CD14-positive monocyte (primary cell): Measurements from ENCODE around the gene MALRD1. TPM values are rescaled to one million over a fixed set of nuclear protein-coding genes. Genes with fewer than 3 reads are reported as not detected.
"Not testable (repeated sequence)": the region's sequence is repeated elsewhere in the genome, so short reads cannot be mapped to it uniquely, and the experiment has no call there.

Source experiments
- DNase-seq, 3 donors: peaks; one replicate each; pipeline ENCODE4 v3.0.0-alpha.2; 2011 to 2022
- H2AFZ ChIP-seq: 2 replicates; pipeline ENCODE4 v1.6.0; 2012; ENCODE audit warnings: mild to moderate bottlenecking, low read depth, low read length, inconsistent platforms; ENCODE audit not compliant: insufficient read depth, poor library complexity, severe bottlenecking
- H3K27ac ChIP-seq, 2 donors: 1 replicate in 1 of 2; 2 replicates in 1 of 2; pipeline ENCODE4 v1.5.1; 2012 to 2013; ENCODE audit warnings: low read length in 2 of 2, control low read depth in 1 of 2, inconsistent platforms in 1 of 2, low read depth in 1 of 2, mild to moderate bottlenecking in 1 of 2
- H3K27me3 ChIP-seq, 2 donors: one replicate each; pipeline versions ENCODE4 v1.6.0 to v1.6.1; 2011 to 2013; ENCODE audit warnings: low read length in 2 of 2; ENCODE audit not compliant: control insufficient read depth in 2 of 2, insufficient read depth in 2 of 2
- H3K36me3 ChIP-seq, 2 donors: replicated peaks in 1 of 2; 1 replicate in 1 of 2; 2 replicates in 1 of 2; pipeline versions ENCODE4 v1.5.1 to v1.6.1; 2012 to 2013; ENCODE audit warnings: low read length in 2 of 2, control low read depth in 1 of 2, inconsistent platforms in 1 of 2, mild to moderate bottlenecking in 1 of 2; ENCODE audit not compliant: insufficient read depth in 2 of 2, control insufficient read depth in 1 of 2
- H3K4me1 ChIP-seq, 2 donors: 1 replicate in 1 of 2; 2 replicates in 1 of 2; pipeline versions ENCODE4 v1.5.1 to v1.6.1; 2012 to 2013; ENCODE audit warnings: low read length in 2 of 2, control low read depth in 1 of 2, inconsistent platforms in 1 of 2, mild to moderate bottlenecking in 1 of 2, moderate library complexity in 1 of 2; ENCODE audit not compliant: insufficient read depth in 2 of 2, control insufficient read depth in 1 of 2
- H3K4me2 ChIP-seq: replicated peaks from 2 replicates; pipeline ENCODE3; 2012; ENCODE audit warnings: low read length, moderate library complexity, mild to moderate bottlenecking; ENCODE audit not compliant: poor library complexity, severe bottlenecking; ENCODE audit errors: extremely low read depth
- H3K4me3 ChIP-seq, 3 experiments: fragments of 200-600 bp in 1 of 3; sonication (generic) in 1 of 3; replicated peaks in 1 of 3; 1 replicate in 2 of 3; 2 replicates in 1 of 3; pipeline ENCODE4 v1.5.1; 2011 to 2013; ENCODE audit warnings: low read length in 3 of 3, mild to moderate bottlenecking in 3 of 3, control low read depth in 2 of 3, low read depth in 2 of 3, inconsistent platforms in 1 of 3, moderate library complexity in 1 of 3
- H3K79me2 ChIP-seq: 2 replicates; pipeline ENCODE4 v1.6.0; 2012; ENCODE audit warnings: mild to moderate bottlenecking, control low read depth, inconsistent platforms, low read length, moderate library complexity; ENCODE audit not compliant: insufficient read depth
- H3K9ac ChIP-seq: 2 replicates; pipeline ENCODE4 v1.6.0; 2017; ENCODE audit warnings: low read length, mild to moderate bottlenecking; ENCODE audit not compliant: insufficient read depth, poor library complexity, severe bottlenecking
- H3K9me3 ChIP-seq, 2 donors: replicated peaks in 1 of 2; 1 replicate in 1 of 2; 2 replicates in 1 of 2; pipeline versions ENCODE4 v1.5.1 to v1.6.1; 2012 to 2013; ENCODE audit warnings: low read length in 2 of 2, control low read depth in 1 of 2; ENCODE audit not compliant: control insufficient read depth in 1 of 2, insufficient read depth in 1 of 2
- H4K20me1 ChIP-seq: 2 replicates; pipeline ENCODE4 v1.6.0; 2012; ENCODE audit warnings: mild to moderate bottlenecking, low read length, control low read depth, moderate library complexity; ENCODE audit not compliant: insufficient read depth
- H3K27ac Mint-ChIP-seq, 7 donors: one replicate each; pipeline ENCODE4 v1.8.0; 2020; ENCODE audit warnings: mild to moderate bottlenecking in 7 of 7, mixed read lengths in 7 of 7, moderate library complexity in 6 of 7, inconsistent platforms in 2 of 7
- H3K27me3 Mint-ChIP-seq, 3 donors: one replicate each; pipeline ENCODE4 v1.8.0; 2021 to 2022; ENCODE audit warnings: low read depth in 3 of 3, mild to moderate bottlenecking in 3 of 3, mixed read lengths in 3 of 3, moderate library complexity in 3 of 3, inconsistent platforms in 1 of 3
- H3K36me3 Mint-ChIP-seq, 2 donors: one replicate each; pipeline ENCODE4 v1.8.0; 2020; ENCODE audit warnings: mixed read lengths in 2 of 2, inconsistent platforms in 1 of 2, mild to moderate bottlenecking in 1 of 2
- H3K4me1 Mint-ChIP-seq: one replicate; pipeline ENCODE4 v1.8.0; 2020; ENCODE audit warnings: mild to moderate bottlenecking, mixed read lengths
- H3K4me3 Mint-ChIP-seq, 2 donors: one replicate each; pipeline ENCODE4 v1.8.0; 2020; ENCODE audit warnings: mild to moderate bottlenecking in 2 of 2, mixed read lengths in 2 of 2, moderate library complexity in 1 of 2
- H3K9me3 Mint-ChIP-seq, 7 donors: one replicate each; pipeline ENCODE4 v1.8.0; 2020 to 2022; ENCODE audit warnings: mixed read lengths in 7 of 7, mild to moderate bottlenecking in 6 of 7, moderate library complexity in 6 of 7, inconsistent platforms in 2 of 7
- WGBS: methylation state at CpG from one replicate; pipeline ENCODE4 v1.1.5; 2013; ENCODE audit warnings: missing lambda C conversion rate; ENCODE audit not compliant: insufficient coverage; 5-methylcytosine and 5-hydroxymethylcytosine counted together
- intact Hi-C, 2 donors: fragments of 100-400 bp; cut with micrococcal nuclease; formaldehyde crosslinking; loops; one replicate each; pipeline versions ENCODE4 v1.15.0 to v1.15.1; 2023
- polyA plus RNA-seq, 3 donors: library from polyadenylated mRNA; depleted of rRNA in 1 of 3; unstranded in 2 of 3; stranded (reverse) in 1 of 3; fragments of 300-500 nt in 2 of 3; fragments of >200 nt in 1 of 3; fragmentation: Illumina TruSeq in 2 of 3; gene quantifications; 1 replicate in 2 of 3; 2 replicates in 1 of 3; pipeline ENCODE4 v1.2.3, GENCODE V29; 2012 to 2021
- TF ChIP-seq, protein P1 (sequence below): fragments of 200-600 bp; IDR thresholded peaks from one replicate; pipeline ENCODE4 v1.8.0; 2022; ENCODE audit warnings: antibody characterized with exemption, mild to moderate bottlenecking

Gene MALRD1
- polyA plus RNA-seq, 3 donors = not detected

GRCh38 chr10:19738440-19738839 lies 689.8 kb downstream of the MALRD1 start:
- H3K27me3 ChIP-seq = no peaks in the 10 kb centered on the region

DNA sequence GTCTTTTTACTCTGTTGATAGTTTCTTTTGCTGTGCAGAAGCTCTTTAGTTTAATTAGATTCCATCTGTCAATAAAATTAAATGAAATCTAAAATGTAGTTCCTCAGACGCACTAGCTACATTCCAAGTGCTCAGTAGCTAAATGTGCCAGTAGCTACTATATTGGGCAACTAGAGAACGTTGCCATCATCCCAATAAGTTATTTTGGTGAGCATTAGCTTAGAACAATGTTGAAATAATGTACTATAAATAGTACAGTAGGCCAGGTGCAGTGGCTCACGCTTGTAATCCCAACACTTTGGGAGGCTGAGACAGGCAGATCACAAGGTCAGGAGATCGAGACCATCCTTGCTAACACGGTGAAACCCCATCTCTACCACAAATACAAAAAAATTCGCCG lies 690.6 kb downstream of the MALRD1 start:
- H3K27ac ChIP-seq, H3K9me3 ChIP-seq, H3K27ac Mint-ChIP-seq, H3K9ac ChIP-seq, H3K27me3 ChIP-seq, H3K4me3 ChIP-seq, H3K4me1 Mint-ChIP-seq, H3K4me1 ChIP-seq, intact Hi-C loops, H3K27me3 Mint-ChIP-seq, H2AFZ ChIP-seq, H3K4me2 ChIP-seq, H3K36me3 Mint-ChIP-seq, H4K20me1 ChIP-seq, DNase-seq, H3K79me2 ChIP-seq, H3K36me3 ChIP-seq, H3K4me3 Mint-ChIP-seq: not testable (repeated sequence)
- WGBS = no CpG with 5 or more reads among the region's 7 CpGs
- H3K9me3 Mint-ChIP-seq = peaks cover 0 to 17% (median 3%) of the 10 kb centered on the region in 7 donors

More at GRCh38 chr10:19738440-19738839, 689.8 kb downstream of the MALRD1 start:
- peaks cover 0 to 4% of the 10 kb centered on the region in 2 donors for H3K9me3 ChIP-seq
- H3K4me3 Mint-ChIP-seq = no peak overlapping the region
- TF ChIP-seq, protein P1, sequence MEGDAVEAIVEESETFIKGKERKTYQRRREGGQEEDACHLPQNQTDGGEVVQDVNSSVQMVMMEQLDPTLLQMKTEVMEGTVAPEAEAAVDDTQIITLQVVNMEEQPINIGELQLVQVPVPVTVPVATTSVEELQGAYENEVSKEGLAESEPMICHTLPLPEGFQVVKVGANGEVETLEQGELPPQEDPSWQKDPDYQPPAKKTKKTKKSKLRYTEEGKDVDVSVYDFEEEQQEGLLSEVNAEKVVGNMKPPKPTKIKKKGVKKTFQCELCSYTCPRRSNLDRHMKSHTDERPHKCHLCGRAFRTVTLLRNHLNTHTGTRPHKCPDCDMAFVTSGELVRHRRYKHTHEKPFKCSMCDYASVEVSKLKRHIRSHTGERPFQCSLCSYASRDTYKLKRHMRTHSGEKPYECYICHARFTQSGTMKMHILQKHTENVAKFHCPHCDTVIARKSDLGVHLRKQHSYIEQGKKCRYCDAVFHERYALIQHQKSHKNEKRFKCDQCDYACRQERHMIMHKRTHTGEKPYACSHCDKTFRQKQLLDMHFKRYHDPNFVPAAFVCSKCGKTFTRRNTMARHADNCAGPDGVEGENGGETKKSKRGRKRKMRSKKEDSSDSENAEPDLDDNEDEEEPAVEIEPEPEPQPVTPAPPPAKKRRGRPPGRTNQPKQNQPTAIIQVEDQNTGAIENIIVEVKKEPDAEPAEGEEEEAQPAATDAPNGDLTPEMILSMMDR = no peak
- H3K4me3 ChIP-seq = no peak overlapping the region
- H3K27me3 Mint-ChIP-seq = peaks cover 0 to 2% (median 0%) of the 10 kb centered on the region in 3 donors
- no peaks in the 10 kb centered on the region for H3K36me3 Mint-ChIP-seq
- no peak overlapping the region for H2AFZ ChIP-seq
- no peak overlapping the region for H3K9ac ChIP-seq
- DNase-seq = no peak
- no peaks in the 10 kb centered on the region for H3K4me1 ChIP-seq
- H3K9me3 Mint-ChIP-seq = peaks cover 0 to 17% (median 3%) of the 10 kb centered on the region in 7 donors
- H4K20me1 ChIP-seq = no peaks in the 10 kb centered on the region
- no peaks in the 10 kb centered on the region for H3K36me3 ChIP-seq
- H3K4me1 Mint-ChIP-seq = no peaks in the 10 kb centered on the region
- no peaks in the 10 kb centered on the region for H3K79me2 ChIP-seq
- H3K27ac ChIP-seq = no peak overlapping the region
- no peak overlapping the region for H3K4me2 ChIP-seq
- WGBS = no CpG with 5 or more reads among the region's 1 CpG
- H3K27ac Mint-ChIP-seq = no peak overlapping the region
- intact Hi-C loops = no loop called here

DNA sequence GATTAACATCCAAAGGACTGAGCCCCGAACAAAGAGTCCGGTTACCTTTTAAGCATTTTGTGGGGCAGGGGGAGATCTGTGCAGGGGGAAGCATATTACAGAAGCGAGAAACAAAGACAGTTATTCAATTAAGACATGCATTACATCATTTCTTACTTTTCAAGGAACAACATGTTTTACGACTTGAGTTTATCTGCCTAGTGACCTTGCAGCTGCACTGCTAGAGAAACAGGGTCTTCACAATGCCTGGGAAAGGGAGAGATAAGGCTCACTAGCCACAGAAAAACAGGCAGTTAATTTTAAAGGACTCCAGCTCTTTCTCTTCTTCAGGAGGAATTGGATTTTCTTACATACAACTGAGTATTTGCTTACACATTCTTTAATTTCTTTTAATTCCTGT lies 693.5 kb downstream of the MALRD1 start:
- H3K36me3 Mint-ChIP-seq, H3K4me1 Mint-ChIP-seq, H3K4me1 ChIP-seq, H3K27me3 Mint-ChIP-seq, H3K27ac Mint-ChIP-seq, H3K4me2 ChIP-seq, H3K36me3 ChIP-seq, H3K9me3 ChIP-seq, H2AFZ ChIP-seq, H3K9ac ChIP-seq, DNase-seq, intact Hi-C loops, H3K27ac ChIP-seq, H4K20me1 ChIP-seq, H3K4me3 ChIP-seq, H3K79me2 ChIP-seq, H3K27me3 ChIP-seq, H3K4me3 Mint-ChIP-seq: not testable (repeated sequence)
- H3K9me3 Mint-ChIP-seq = peaks cover 0 to 11% (median 2%) of the 10 kb centered on the region in 7 donors
- WGBS = no CpG with 5 or more reads among the region's 4 CpGs
